Sigmoid colon (tissue), 7 donors: ENCODE data around the gene C10orf62. TPM values are rescaled to one million over a fixed set of nuclear protein-coding genes. Genes with fewer than 3 reads are reported as not detected.
A peak's percentile ranks its signal among the peaks of the same experiment; 100 is the strongest.

Experiments used
- DNase-seq: peaks from one replicate; pipeline ENCODE4 v3.0.0-alpha.2; 2019
- H3K27ac ChIP-seq, 4 donors: fragments of 200-600 bp; sonication (generic); one replicate each; pipeline ENCODE4 v1.5.1; 2016 to 2019; ENCODE audit warnings: mild to moderate bottlenecking in 1 of 4
- H3K27me3 ChIP-seq, 3 donors: fragments of 200-600 bp; sonication (generic); one replicate each; pipeline ENCODE4 v1.5.1; 2019; ENCODE audit warnings: mild to moderate bottlenecking in 1 of 3
- H3K36me3 ChIP-seq, 4 donors: fragments of 200-600 bp; sonication (generic); one replicate each; pipeline ENCODE4 v1.5.1; 2016 to 2019
- H3K4me1 ChIP-seq, 4 donors: fragments of 200-600 bp; sonication (generic); one replicate each; pipeline ENCODE4 v1.5.1; 2017 to 2019
- H3K4me3 ChIP-seq, 4 donors: fragments of 200-600 bp; sonication (generic); one replicate each; pipeline ENCODE4 v1.5.1; 2017 to 2019; ENCODE audit warnings: mild to moderate bottlenecking in 2 of 4, moderate library complexity in 1 of 4
- H3K9me3 ChIP-seq, 4 donors: fragments of 200-600 bp in 3 of 4; sonication (generic) in 3 of 4; one replicate each; pipeline versions ENCODE4 v1.5.1 to v1.6.1; 2013 to 2019
- CTCF ChIP-seq, 4 experiments: fragments of 450-650 bp in 3 of 4; fragments of 200-600 bp in 1 of 4; IDR thresholded peaks; one replicate each; pipeline ENCODE4 v1.5.1; 2016 to 2019; ENCODE audit warnings: antibody characterized with exemption in 4 of 4, mild to moderate bottlenecking in 3 of 4, moderate library complexity in 2 of 4
- EP300 ChIP-seq, 4 donors: sonication (generic); formaldehyde crosslinking; IDR thresholded peaks; one replicate each; pipeline ENCODE4 v1.6.1; 2017; ENCODE audit warnings: antibody characterized with exemption in 4 of 4
- POLR2A ChIP-seq, 2 donors: fragments of 450-650 bp; IDR thresholded peaks; one replicate each; pipeline ENCODE4 v1.6.1; 2016; ENCODE audit warnings: antibody characterized with exemption in 2 of 2, mild to moderate bottlenecking in 2 of 2, moderate library complexity in 2 of 2
- POLR2AphosphoS5 ChIP-seq, 4 donors: sonication (generic); formaldehyde crosslinking; IDR thresholded peaks; one replicate each; pipeline ENCODE4 v1.6.1; 2017; ENCODE audit warnings: antibody characterized with exemption in 4 of 4
- WGBS, 2 donors: extraction: QIAGEN DNeasy Blood & Tissue Kit; methylation state at CpG; one replicate each; pipeline ENCODE4 v1.1.7; 2013; 5-methylcytosine and 5-hydroxymethylcytosine counted together
- intact Hi-C: fragments of 100-400 bp; cut with DNase I; formaldehyde crosslinking; loops from one replicate; pipeline ENCODE4 v1.15.1; 2023
- polyA plus RNA-seq, 3 donors: library from polyadenylated mRNA; stranded (reverse); fragments of 200-250 nt; gene quantifications; one replicate each; pipeline ENCODE4 v1.2.3, GENCODE V29; 2013
- total RNA-seq, 4 donors: library from RNA; depleted of rRNA; stranded (reverse); fragments of >200 nt; gene quantifications; one replicate each; pipeline ENCODE4 v1.1.0, GENCODE V29; 2016
- donor health status: healthy with polysubstance abuse.
- donor health status: Bipolar disorder and iron deficiency.
- donor health status: healthy.

The C10orf62 gene
- total and polyA plus RNA-seq, 7 donors: not detected

GRCh38 chr10:97629289-97629688, 39.8 kb downstream of the C10orf62 start:
- H3K4me1 ChIP-seq: peaks cover 0 to 14% (median 7%) of the 10 kb centered on the region in 4 donors
- no peak for DNase-seq
- H3K27me3 ChIP-seq: no peaks in the 10 kb centered on the region
- TF ChIP-seq EP300 (IDR thresholded peaks at IDR 0.05): no peak
- no peak for TF ChIP-seq CTCF (IDR thresholded peaks at IDR 0.05)
- no peak for TF ChIP-seq POLR2AphosphoS5 (IDR thresholded peaks at IDR 0.05)
- TF ChIP-seq POLR2A (IDR thresholded peaks at IDR 0.05): no peak
- H3K9me3 ChIP-seq: no peaks in the 10 kb centered on the region
- intact Hi-C loops: no loop called here
- no peak overlapping the region for H3K4me3 ChIP-seq
- no peaks in the 10 kb centered on the region for H3K36me3 ChIP-seq
- WGBS, 2 donors: 92 to 96% methylated on average over 5 of the region's 5 CpGs
- H3K27ac ChIP-seq: no peak overlapping the region

- H3K9me3 ChIP-seq: no peaks in the 10 kb centered on the region
Observed at GRCh38 chr10:97631098-97631497, 41.6 kb downstream of the C10orf62 start.

GRCh38 chr10:97632949-97633884, 43.7 kb downstream of the C10orf62 start, which contains the start of gene MORN4:
Gene MORN4, minus strand, starts transcription at chr10:97633500. Its CDS starts 13,847 bp downstream, at chr10:97619653.
- intact Hi-C loops: loop anchor here (5.0 kb wide), 1 partner anchor 136 kb away; the partner anchor contains the start of genes MMS19 and UBTD1
- H3K36me3 ChIP-seq: no peaks in the 10 kb centered on the region
- H3K4me3 ChIP-seq: peak within 1 kb of the TSS; percentile 59 to 90 (median 74)
- peak in 3 of 4 donors; percentile 24 to 66 (median 55) for TF ChIP-seq POLR2AphosphoS5 (IDR thresholded peaks at IDR 0.05)
- TF ChIP-seq CTCF (IDR thresholded peaks at IDR 0.05): no peak
- WGBS, 2 donors: 2 to 4% methylated on average over 62 of the region's 62 CpGs
- H3K4me1 ChIP-seq: peaks cover 0 to 14% (median 7%) of the 10 kb centered on the region in 4 donors
- no peaks in the 10 kb centered on the region for H3K9me3 ChIP-seq
- H3K27ac ChIP-seq: peak within 1 kb of the TSS; percentile 64 to 81 (median 74)
- no peaks in the 10 kb centered on the region for H3K27me3 ChIP-seq
- DNase-seq: peak; percentile 97

More at GRCh38 chr10:97631098-97631497, 41.6 kb downstream of the C10orf62 start:
- Histone ChIP-seq H3K27me3 (no peaks in the 10 kb centered on the region), H3K4me1 (peaks cover 0 to 14% (median 7%) of the 10 kb centered on the region in 4 donors), H3K4me3 (no peak overlapping the region), H3K27ac (no peak overlapping the region), H3K36me3 (no peaks in the 10 kb centered on the region)
- no peak for DNase-seq
- intact Hi-C loops: loop anchor here (5.0 kb wide), 1 partner anchor 134 kb away; the partner anchor contains the start of genes MMS19 and UBTD1
- TF ChIP-seq POLR2AphosphoS5 (IDR thresholded peaks at IDR 0.05) (no peak), EP300 (IDR thresholded peaks at IDR 0.05) (no peak), CTCF (IDR thresholded peaks at IDR 0.05) (no peak), POLR2A (IDR thresholded peaks at IDR 0.05) (no peak)

GRCh38 chr10:97633921-97634320, 44.4 kb downstream of the C10orf62 start:
- peak overlapping the region; percentile 64 to 81 (median 74) for H3K27ac ChIP-seq
- WGBS, 2 donors: 31 to 81% methylated on average over 8 of the region's 8 CpGs
- no peaks in the 10 kb centered on the region for H3K36me3 ChIP-seq
- H3K9me3 ChIP-seq: no peaks in the 10 kb centered on the region
- peaks cover 0 to 14% (median 7%) of the 10 kb centered on the region in 4 donors for H3K4me1 ChIP-seq
- intact Hi-C loops: loop anchor here (5.0 kb wide), 1 partner anchor 137 kb away; the partner anchor contains the start of genes MMS19 and UBTD1
- TF ChIP-seq EP300 (IDR thresholded peaks at IDR 0.05) (no peak), POLR2AphosphoS5 (IDR thresholded peaks at IDR 0.05) (no peak), POLR2A (IDR thresholded peaks at IDR 0.05) (no peak), CTCF (IDR thresholded peaks at IDR 0.05) (peak in 2 of 4 experiments; percentile 21 to 26)
- DNase-seq: no peak
- peak overlapping the region; percentile 59 to 90 (median 74) for H3K4me3 ChIP-seq
- no peaks in the 10 kb centered on the region for H3K27me3 ChIP-seq
